GM12891 (cell line): ENCODE results near the gene OGDH.

Experiments
- POLR2A ChIP-seq: IDR thresholded peaks from 2 replicates; pipeline ENCODE4 v1.6.1; 2011; ENCODE audit warnings: low read depth, low read length, control low read depth
- POLR2AphosphoS5 ChIP-seq: IDR thresholded peaks from 2 replicates; pipeline ENCODE4 v1.6.1; 2011; ENCODE audit warnings: low read depth, low read length, control low read depth

- TF ChIP-seq POLR2AphosphoS5 (no peak), POLR2A (no peak)
Measured at GRCh38 chr7:44756904-44757303, 150.5 kb downstream of the OGDH start.
